PC-9 (cell line): ENCODE results near the gene NFE2L3. TPM values are rescaled to one million over a fixed set of nuclear protein-coding genes. Genes with fewer than 3 reads are reported as not detected.

ENCODE experiments used
- BruUV-seq: library from RNA; stranded (reverse); fragments of 400-500 nt; replicated peaks from 2 replicates; lab custom pipeline; 2021; lab: Mats Ljungman, UMichigan
- CTCF ChIA-PET: fragments of 300-600 bp; sonication (Branson Sonifier 250); formaldehyde crosslinking; loops from one replicate; lab custom pipeline; 2022; ENCODE audit warnings: antibody characterized with exemption; lab: Charles Lee
- POLR2A ChIA-PET: fragments of 300-600 bp; sonication (Branson Sonifier 250); formaldehyde crosslinking; loops from one replicate; lab custom pipeline; 2022; ENCODE audit warnings: antibody characterized with exemption; ENCODE audit not compliant: unreplicated experiment; lab: Charles Lee
- DNase-seq, 2 experiments: peaks; one replicate each; pipeline versions ENCODE4 v3.0.0 to v3.0.0-alpha.2; 2015 to 2022; ENCODE audit warnings: mixed read lengths in 1 of 2
- H2AFZ ChIP-seq: fragments of 200-600 bp; sonication (generic); 2 replicates; pipeline ENCODE4 v1.8.1; 2017; ENCODE audit warnings: antibody characterized with exemption
- H3F3A ChIP-seq: fragments of 200-600 bp; sonication (generic); 2 replicates; pipeline ENCODE4 v1.8.1; 2017; ENCODE audit warnings: antibody characterized with exemption, mild to moderate bottlenecking, low read depth; ENCODE audit not compliant: insufficient read depth
- H3K27ac ChIP-seq: fragments of 200-600 bp; sonication (generic); 2 replicates; pipeline ENCODE4 v1.6.1; 2016; ENCODE audit warnings: mixed run types
- H3K27me3 ChIP-seq: fragments of 200-600 bp; sonication (generic); 2 replicates; pipeline ENCODE4 v1.6.1; 2016; ENCODE audit warnings: low read depth, mixed run types; ENCODE audit not compliant: insufficient read depth
- H3K36me3 ChIP-seq: fragments of 200-600 bp; sonication (generic); 2 replicates; pipeline ENCODE4 v1.6.1; 2016; ENCODE audit warnings: low read depth, mixed run types
- H3K4me1 ChIP-seq: fragments of 200-600 bp; sonication (generic); replicated peaks from 2 replicates; pipeline ENCODE4 v1.6.1; 2016; ENCODE audit warnings: mixed run types; ENCODE audit not compliant: insufficient read depth
- H3K4me2 ChIP-seq: fragments of 200-600 bp; sonication (generic); 2 replicates; pipeline ENCODE4 v1.6.1; 2017; ENCODE audit warnings: mixed run types
- H3K4me3 ChIP-seq: fragments of 200-600 bp; sonication (generic); 2 replicates; pipeline ENCODE4 v1.6.1; 2016; ENCODE audit warnings: mixed run types
- H3K79me2 ChIP-seq: fragments of 200-600 bp; sonication (generic); 2 replicates; pipeline ENCODE4 v1.6.1; 2017; ENCODE audit warnings: low read depth, mixed run types
- H3K9me2 ChIP-seq: fragments of 200-600 bp; sonication (generic); 2 replicates; pipeline ENCODE4 v1.8.1; 2017; ENCODE audit warnings: mild to moderate bottlenecking; ENCODE audit not compliant: insufficient read depth
- H3K9me3 ChIP-seq: fragments of 200-600 bp; sonication (generic); 2 replicates; pipeline ENCODE4 v1.8.1; 2016; ENCODE audit warnings: low read depth; ENCODE audit not compliant: insufficient read depth
- H4K20me1 ChIP-seq: fragments of 200-600 bp; sonication (generic); 2 replicates; pipeline ENCODE4 v1.8.1; 2017; ENCODE audit not compliant: insufficient read depth
- EZH2 ChIP-seq: fragments of 200-600 bp; sonication (generic); IDR thresholded peaks from 2 replicates; pipeline ENCODE4 v1.8.0; 2017; ENCODE audit warnings: antibody characterized with exemption, low read depth
- intact Hi-C: fragments of 100-400 bp; cut with micrococcal nuclease; formaldehyde crosslinking; loops from one replicate; pipeline ENCODE4 v1.10.0; 2022; ENCODE audit not compliant: unreplicated experiment
- total RNA-seq: library from RNA; stranded (reverse); gene quantifications from 2 replicates; pipeline ENCODE4 v1.2.3, GENCODE V29; 2021
- TF ChIP-seq, protein P1 (sequence below): fragments of 200-600 bp; sonication (generic); conservative IDR thresholded peaks from 2 replicates; pipeline ENCODE4 v1.6.1; 2017; ENCODE audit warnings: mixed run types, antibody characterized with exemption, mild to moderate bottlenecking, moderate library complexity

Gene NFE2L3
- total RNA-seq, 1 experiment from 2014 or later = 49.1 TPM

DNA sequence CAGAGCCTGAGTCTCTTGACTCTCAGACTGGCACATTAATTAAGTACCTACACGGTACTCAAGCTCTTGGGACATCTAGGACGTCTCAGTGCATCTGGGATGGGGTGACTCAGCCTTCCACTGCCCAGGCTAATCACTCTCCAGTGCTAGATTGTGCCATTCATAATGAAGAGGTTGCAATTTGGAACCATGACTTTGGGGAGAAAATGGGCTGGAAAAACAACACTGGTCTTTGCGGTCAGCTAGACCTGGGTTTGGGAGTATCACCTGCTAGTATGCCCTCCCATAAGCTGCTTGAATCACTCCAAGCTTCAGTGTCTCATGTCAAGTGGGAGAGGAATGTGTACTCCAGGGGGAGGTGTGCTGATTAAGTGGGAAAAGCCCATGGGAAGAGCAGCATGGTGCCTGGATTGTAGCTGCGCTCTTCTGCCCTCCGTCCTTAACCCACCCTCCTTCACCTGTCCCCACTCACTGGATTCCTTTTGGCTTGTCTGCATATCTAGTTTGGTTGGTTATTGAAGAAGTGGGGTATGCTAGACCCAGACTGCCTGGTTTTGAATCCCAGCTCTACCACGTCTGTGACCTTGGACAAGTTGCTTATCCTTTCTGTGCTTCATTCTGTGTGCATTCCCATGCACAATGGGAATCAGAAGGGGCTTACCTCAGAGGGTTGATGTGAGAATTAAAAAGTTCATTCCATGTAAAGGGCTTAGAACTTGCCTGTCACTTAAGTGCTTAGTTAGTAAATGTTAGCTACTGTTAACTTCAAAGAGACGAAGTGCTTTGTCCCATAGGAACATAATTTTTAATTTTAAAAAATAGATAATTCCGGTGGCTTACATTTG is 3.8 kb downstream of the NFE2L3 start:
- DNase-seq = peak; percentile 34 to 91
- H3K9me2 ChIP-seq = no peaks in the 10 kb centered on the region
- POLR2A ChIA-PET = interaction anchor here (0.6 kb wide), 1 partner anchor 39 kb away, joined by 9 read pairs; no protein-coding TSS in a partner anchor

DNA sequence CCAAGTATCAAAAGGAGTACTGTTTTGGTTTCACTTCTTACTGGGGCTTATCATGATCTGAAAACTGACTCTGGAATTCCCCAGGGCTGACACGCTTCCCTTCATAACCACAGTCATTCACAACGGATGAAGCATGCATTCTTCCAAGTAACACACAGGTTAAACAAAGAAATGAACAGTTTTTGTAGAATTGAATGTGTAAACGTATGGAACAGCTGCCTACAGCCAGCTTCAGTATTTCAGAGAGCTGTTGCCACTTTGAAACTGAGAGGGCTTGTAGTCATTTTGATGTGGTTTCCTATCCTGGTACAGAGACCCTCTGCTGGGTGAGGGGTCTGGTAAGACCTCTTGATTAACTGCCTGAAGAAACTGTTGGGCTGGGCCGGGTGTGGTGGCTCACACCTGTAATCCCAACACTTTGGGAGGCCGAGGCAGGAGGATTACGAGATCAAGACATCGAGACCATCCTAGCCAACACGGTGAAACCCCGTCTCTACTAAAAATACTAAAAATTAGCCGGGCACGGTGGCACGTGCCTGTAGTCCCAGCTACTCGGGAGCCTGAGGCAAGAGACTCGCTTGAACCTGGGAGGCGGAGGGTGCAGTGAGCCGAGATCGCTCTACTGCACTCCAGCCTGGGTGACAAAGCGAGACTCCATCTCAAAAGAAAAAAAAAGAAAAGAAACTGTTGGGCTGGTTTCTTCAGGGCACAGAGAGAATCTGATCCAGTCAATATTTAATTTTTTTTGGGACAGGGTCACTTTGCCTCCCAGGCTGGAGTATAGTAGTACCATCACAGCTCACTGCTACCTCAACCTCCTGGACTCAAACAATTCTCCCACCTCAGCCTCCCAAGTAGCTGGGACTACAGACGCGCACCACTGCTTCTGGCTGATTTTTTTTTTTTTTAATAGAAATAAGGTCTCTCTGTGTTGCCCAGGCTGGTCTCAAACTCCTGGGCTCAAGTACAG is 4.7 kb downstream of the NFE2L3 start:
- H2AFZ ChIP-seq = no peak overlapping the region

More for the DNA sequence above, 3.8 kb downstream of the NFE2L3 start:
- TF ChIP-seq, protein P1, sequence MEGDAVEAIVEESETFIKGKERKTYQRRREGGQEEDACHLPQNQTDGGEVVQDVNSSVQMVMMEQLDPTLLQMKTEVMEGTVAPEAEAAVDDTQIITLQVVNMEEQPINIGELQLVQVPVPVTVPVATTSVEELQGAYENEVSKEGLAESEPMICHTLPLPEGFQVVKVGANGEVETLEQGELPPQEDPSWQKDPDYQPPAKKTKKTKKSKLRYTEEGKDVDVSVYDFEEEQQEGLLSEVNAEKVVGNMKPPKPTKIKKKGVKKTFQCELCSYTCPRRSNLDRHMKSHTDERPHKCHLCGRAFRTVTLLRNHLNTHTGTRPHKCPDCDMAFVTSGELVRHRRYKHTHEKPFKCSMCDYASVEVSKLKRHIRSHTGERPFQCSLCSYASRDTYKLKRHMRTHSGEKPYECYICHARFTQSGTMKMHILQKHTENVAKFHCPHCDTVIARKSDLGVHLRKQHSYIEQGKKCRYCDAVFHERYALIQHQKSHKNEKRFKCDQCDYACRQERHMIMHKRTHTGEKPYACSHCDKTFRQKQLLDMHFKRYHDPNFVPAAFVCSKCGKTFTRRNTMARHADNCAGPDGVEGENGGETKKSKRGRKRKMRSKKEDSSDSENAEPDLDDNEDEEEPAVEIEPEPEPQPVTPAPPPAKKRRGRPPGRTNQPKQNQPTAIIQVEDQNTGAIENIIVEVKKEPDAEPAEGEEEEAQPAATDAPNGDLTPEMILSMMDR = peak; percentile 27; the same call in 1 of the 2 replicates
- no peak for TF ChIP-seq EZH2
- CTCF ChIA-PET = interaction anchor here (0.8 kb wide), 1 partner anchor 42 kb away, joined by 3 read pairs; no protein-coding TSS in a partner anchor
- Histone ChIP-seq H3K36me3 (peaks cover 8% of the 10 kb centered on the region), H3K79me2 (peaks cover 85% of the 10 kb centered on the region), H3K4me1 (peaks cover 69% of the 10 kb centered on the region), H3K27me3 (no peaks in the 10 kb centered on the region), H2AFZ (no peak overlapping the region), H4K20me1 (no peaks in the 10 kb centered on the region), H3K9me3 (no peaks in the 10 kb centered on the region), H3K4me2 (peak overlapping the region; percentile 96), H3K27ac (peak overlapping the region; percentile 96), H3F3A (peaks cover 72% of the 10 kb centered on the region), H3K4me3 (peak overlapping the region; percentile 77)
- BruUV-seq = no TSS peak
- intact Hi-C loops = loop anchor here (2.0 kb wide), 2 partner anchors 73 to 191 kb away; no protein-coding TSS in a partner anchor

More for the DNA sequence above, 4.7 kb downstream of the NFE2L3 start:
- H3K4me1 ChIP-seq = peaks cover 76% of the 10 kb centered on the region
- peaks cover 72% of the 10 kb centered on the region for H3F3A ChIP-seq
- intact Hi-C loops = no loop called here
- H3K79me2 ChIP-seq = peaks cover 94% of the 10 kb centered on the region
- CTCF ChIA-PET = no interaction called here
- peaks cover 10% of the 10 kb centered on the region for H3K36me3 ChIP-seq
- peak overlapping the region; percentile 96 for H3K4me2 ChIP-seq
- no peaks in the 10 kb centered on the region for H4K20me1 ChIP-seq
- TF ChIP-seq EZH2 = no peak
- TF ChIP-seq, protein P1 = no peak
- DNase-seq = peak; percentile 70 to 98
- H3K9me2 ChIP-seq = no peaks in the 10 kb centered on the region
- no peaks in the 10 kb centered on the region for H3K9me3 ChIP-seq
- no TSS peak for BruUV-seq
- POLR2A ChIA-PET = interaction anchor here (0.6 kb wide), 1 partner anchor 27 kb away, joined by 3 read pairs; no protein-coding TSS in a partner anchor
- H3K27me3 ChIP-seq = no peaks in the 10 kb centered on the region
- H3K27ac ChIP-seq = peak overlapping the region; percentile 96
- H3K4me3 ChIP-seq = peak overlapping the region; percentile 77
